ENCODE data around the gene ACAD10.

Gene ACAD10

GRCh38 chr12:111776836-111777344, 91.0 kb downstream of the ACAD10 start:
- DNase-seq (ENCODE audit: low spot score) = no peak

GRCh38 chr12:111777345-111778045, 91.6 kb downstream of the ACAD10 start:
- no peak for DNase-seq (ENCODE audit: low spot score)

- no peak for DNase-seq (ENCODE audit: low spot score)
Observed at GRCh38 chr12:111780166-111780565, 94.3 kb downstream of the ACAD10 start.

- DNase-seq (ENCODE audit: low spot score) = no peak
Observed at GRCh38 chr12:111780615-111781014, 94.8 kb downstream of the ACAD10 start.

GRCh38 chr12:111781085-111781658, 95.3 kb downstream of the ACAD10 start:
- no peak for DNase-seq (ENCODE audit: low spot score)

GRCh38 chr12:111783046-111783445, 97.2 kb downstream of the ACAD10 start:
- no peak for DNase-seq (ENCODE audit: low spot score)

GRCh38 chr12:111784953-111785352, 99.1 kb downstream of the ACAD10 start:
- no peak for DNase-seq (ENCODE audit: low spot score)

GRCh38 chr12:111785651-111786050, 99.8 kb downstream of the ACAD10 start:
- DNase-seq (ENCODE audit: low spot score) = no peak

GRCh38 chr12:111788178-111788654, 102.4 kb downstream of the ACAD10 start:
- DNase-seq (ENCODE audit: low spot score) = no peak

- no peak for DNase-seq (ENCODE audit: low spot score)
Observed at GRCh38 chr12:111789779-111790178, 103.9 kb downstream of the ACAD10 start.

GRCh38 chr12:111791507-111791906, 105.7 kb downstream of the ACAD10 start:
- no peak for DNase-seq (ENCODE audit: low spot score)

- DNase-seq (ENCODE audit: low spot score) = no peak
Observed at GRCh38 chr12:111792155-111792855, 106.5 kb downstream of the ACAD10 start.

- DNase-seq (ENCODE audit: low spot score) = no peak
Observed at GRCh38 chr12:111792856-111793235, 107.0 kb downstream of the ACAD10 start.

- DNase-seq (ENCODE audit: low spot score) = no peak
Observed at GRCh38 chr12:111798182-111798581, 112.3 kb downstream of the ACAD10 start.

- DNase-seq (ENCODE audit: low spot score) = no peak
Observed at GRCh38 chr12:111799758-111800157, 113.9 kb downstream of the ACAD10 start.

- no peak for DNase-seq (ENCODE audit: low spot score)
Observed at GRCh38 chr12:111803038-111803626, 117.3 kb downstream of the ACAD10 start.

- DNase-seq (ENCODE audit: low spot score) = no peak
Observed at GRCh38 chr12:111803851-111804250, 118.0 kb downstream of the ACAD10 start.

GRCh38 chr12:111806304-111806703, 120.5 kb downstream of the ACAD10 start:
- DNase-seq (ENCODE audit: low spot score) = no peak
